Left ventricle myocardium inferior (tissue), 1 donor: Measurements from ENCODE around the gene SYVN1. TPM values are rescaled to one million over a fixed set of nuclear protein-coding genes. Genes with fewer than 3 reads are reported as not detected.
A peak's percentile ranks its signal among the peaks of the same experiment; 100 is the strongest.
"Not testable (repeated sequence)": the region's sequence is repeated elsewhere in the genome, so short reads cannot be mapped to it uniquely, and the experiment has no call there.

ENCODE experiments used
- DNase-seq: peaks from one replicate; pipeline ENCODE4 v3.0.0-alpha.2; 2020
- H3K27ac ChIP-seq: fragments of 200-600 bp; replicated peaks from 2 replicates; pipeline ENCODE4 v1.8.0; 2021
- H3K27me3 ChIP-seq: fragments of 200-600 bp; 2 replicates; pipeline ENCODE4 v1.8.0; 2021; ENCODE audit warnings: low read depth
- H3K36me3 ChIP-seq: fragments of 200-600 bp; 2 replicates; pipeline ENCODE4 v1.8.0; 2021
- H3K4me1 ChIP-seq: fragments of 200-600 bp; 2 replicates; pipeline ENCODE4 v1.8.0; 2021
- H3K4me3 ChIP-seq: fragments of 200-600 bp; 2 replicates; pipeline ENCODE4 v1.8.0; 2021; ENCODE audit warnings: mild to moderate bottlenecking, moderate library complexity
- H3K9me3 ChIP-seq: fragments of 200-600 bp; replicated peaks from 2 replicates; pipeline ENCODE4 v1.8.0; 2021
- CTCF ChIP-seq: fragments of 200-600 bp; IDR thresholded peaks from 2 replicates; pipeline ENCODE4 v1.8.0; 2021; ENCODE audit warnings: antibody characterized with exemption, mild to moderate bottlenecking, borderline replicate concordance
- intact Hi-C: fragments of 100-400 bp; cut with micrococcal nuclease; formaldehyde crosslinking; loops from one replicate; pipeline ENCODE4 v1.11.0; 2022
- total RNA-seq: library from RNA; stranded (reverse); fragmentation: NEBNext Ultra II Directional; extraction: Animal tissue kit (Norgen Biotek cat#: 25700); gene quantifications from one replicate; pipeline ENCODE4 v1.2.1, GENCODE V29; 2021
- donor health status: DM: no; HTN: yes; CAD: no; lungs with severe emphysema.

SYVN1 gene
- total RNA-seq, 1 donor from 2014 or later: 25.6 TPM

- Histone ChIP-seq H3K27me3 (no peaks in the 10 kb centered on the region), H3K36me3 (peaks cover 73% of the 10 kb centered on the region), H3K4me3 (no peak overlapping the region), H3K4me1 (peaks cover 37% of the 10 kb centered on the region), H3K27ac (no peak overlapping the region), H3K9me3 (no peaks in the 10 kb centered on the region)
- intact Hi-C loops: no loop called here
- no peak for TF ChIP-seq CTCF
- no peak for DNase-seq
Observed at GRCh38 chr11:65124480-65125196, 9.7 kb downstream of the SYVN1 start.

- DNase-seq: peak; percentile 98
- Histone ChIP-seq H3K27me3 (no peaks in the 10 kb centered on the region), H3K36me3 (peaks cover 65% of the 10 kb centered on the region), H3K4me1 (peaks cover 48% of the 10 kb centered on the region), H3K9me3 (no peaks in the 10 kb centered on the region), H3K27ac (peak within 1 kb of the TSS; percentile 92), H3K4me3 (peak within 1 kb of the TSS; percentile 92)
- intact Hi-C loops: no loop called here
- TF ChIP-seq CTCF: no peak
Observed at GRCh38 chr11:65121865-65122696, 12.2 kb downstream of the SYVN1 start, which contains the start of the genes FAU and MRPL49. TSS of gene FAU (minus strand) at chr11:65122134. CDS start at chr11:65121813, 321 bp downstream. TSS of gene MRPL49 (plus strand) at chr11:65122321. CDS start at chr11:65122347, 26 bp downstream.

GRCh38 chr11:65121447-65121864 lies 12.9 kb downstream of the SYVN1 start:
- DNase-seq: peak; percentile 17
- intact Hi-C loops: no loop called here
- H3K27me3 ChIP-seq: no peaks in the 10 kb centered on the region
- TF ChIP-seq CTCF: no peak
- peak overlapping the region; percentile 92 for H3K27ac ChIP-seq
- H3K4me3 ChIP-seq: peak overlapping the region; percentile 92
- peaks cover 58% of the 10 kb centered on the region for H3K36me3 ChIP-seq
- H3K9me3 ChIP-seq: no peaks in the 10 kb centered on the region
- peaks cover 54% of the 10 kb centered on the region for H3K4me1 ChIP-seq

- peak overlapping the region; percentile 92 for H3K4me3 ChIP-seq
- H3K27ac ChIP-seq: peak overlapping the region; percentile 92
- TF ChIP-seq CTCF: no peak
- intact Hi-C loops: no loop called here
- H3K4me1 ChIP-seq: peaks cover 60% of the 10 kb centered on the region
- H3K9me3 ChIP-seq: no peaks in the 10 kb centered on the region
- H3K36me3 ChIP-seq: peaks cover 54% of the 10 kb centered on the region
- DNase-seq: no peak
- no peaks in the 10 kb centered on the region for H3K27me3 ChIP-seq
Observed at GRCh38 chr11:65120831-65121230, 13.5 kb downstream of the SYVN1 start.

GRCh38 chr11:65119670-65119995 lies 14.7 kb downstream of the SYVN1 start:
- no peak overlapping the region for H3K27ac ChIP-seq
- no peak overlapping the region for H3K4me3 ChIP-seq
- TF ChIP-seq CTCF: no peak
- peaks cover 54% of the 10 kb centered on the region for H3K36me3 ChIP-seq
- intact Hi-C loops: no loop called here
- H3K27me3 ChIP-seq: no peaks in the 10 kb centered on the region
- DNase-seq: no peak
- H3K4me1 ChIP-seq: peaks cover 70% of the 10 kb centered on the region
- no peaks in the 10 kb centered on the region for H3K9me3 ChIP-seq

- H3K9me3 ChIP-seq, H3K4me3 ChIP-seq, H3K27me3 ChIP-seq, DNase-seq, intact Hi-C loops: not testable (repeated sequence)
- peak overlapping the region; percentile 9 for H3K27ac ChIP-seq
- H3K36me3 ChIP-seq: peaks cover 49% of the 10 kb centered on the region
- peaks cover 73% of the 10 kb centered on the region for H3K4me1 ChIP-seq
Observed at GRCh38 chr11:65118891-65119669, 15.2 kb downstream of the SYVN1 start.
